SK-N-SH treated with all-trans-retinoic acid at 6 μM for 48 hours (cell line): ENCODE results near the gene STAG1.

Experiments
- ATAC-seq: fragments of 200-7000 bp; cut with Tn5 transposase; 3 replicates; pipeline ENCODE4 v1.9.1; 2020; ENCODE audit warnings: mild to moderate bottlenecking, moderate library complexity
- ARNTL ChIP-seq: fragments of 450-650 bp; formaldehyde crosslinking; IDR thresholded peaks from 2 replicates; pipeline ENCODE4 v1.5.0; 2020; ENCODE audit warnings: low read depth, mild to moderate bottlenecking, moderate library complexity, borderline replicate concordance
- BACH2 ChIP-seq: fragments of 250-450 bp; sonication (Bioruptor Pico); IDR thresholded peaks from 2 replicates; pipeline ENCODE4 v1.9.0; 2021; ENCODE audit warnings: mild to moderate bottlenecking, borderline replicate concordance
- CREB5 ChIP-seq: fragments of 250-450 bp; sonication (Bioruptor Pico); IDR thresholded peaks from 2 replicates; pipeline ENCODE4 v1.5.1; 2020; ENCODE audit warnings: low read depth, mild to moderate bottlenecking, moderate library complexity
- CSDC2 ChIP-seq: fragments of 250-450 bp; sonication (Bioruptor Pico); IDR thresholded peaks from 2 replicates; pipeline ENCODE4 v1.5.0; 2020; ENCODE audit warnings: mild to moderate bottlenecking, moderate library complexity
- ESRRG ChIP-seq: fragments of 250-450 bp; sonication (Bioruptor Pico); IDR thresholded peaks from 2 replicates; pipeline ENCODE4 v1.6.1; 2021; ENCODE audit warnings: mild to moderate bottlenecking
- GLIS3 ChIP-seq: fragments of 250-450 bp; sonication (Bioruptor Pico); IDR thresholded peaks from 2 replicates; pipeline ENCODE4 v1.5.0; 2020; ENCODE audit warnings: mild to moderate bottlenecking, moderate library complexity
- OSR1 ChIP-seq: fragments of 250-450 bp; sonication (Bioruptor Pico); IDR thresholded peaks from 2 replicates; pipeline ENCODE4 v1.8.0; 2022; ENCODE audit warnings: moderate library complexity, mild to moderate bottlenecking, inconsistent platforms
- PATZ1 ChIP-seq: fragments of 250-450 bp; sonication (Bioruptor Pico); IDR thresholded peaks from 2 replicates; pipeline ENCODE4 v1.8.0; 2020; ENCODE audit warnings: mild to moderate bottlenecking, moderate library complexity, borderline replicate concordance
- POU6F1 ChIP-seq: fragments of 250-450 bp; sonication (Bioruptor Pico); IDR thresholded peaks from 2 replicates; pipeline ENCODE4 v1.8.0; 2021; ENCODE audit warnings: low read depth, mild to moderate bottlenecking, moderate library complexity, borderline replicate concordance
- RARB ChIP-seq: fragments of 250-450 bp; sonication (Bioruptor Pico); IDR thresholded peaks from 2 replicates; pipeline ENCODE4 v1.8.0; 2021; ENCODE audit warnings: mild to moderate bottlenecking, moderate library complexity
- SNAI2 ChIP-seq: fragments of 250-450 bp; sonication (Bioruptor Pico); IDR thresholded peaks from 2 replicates; pipeline ENCODE4 v1.5.0; 2020; ENCODE audit warnings: mild to moderate bottlenecking, moderate library complexity
- TCF4 ChIP-seq: fragments of 250-450 bp; sonication (Bioruptor Pico); IDR thresholded peaks from 2 replicates; pipeline ENCODE4 v1.8.0; 2021; ENCODE audit warnings: mild to moderate bottlenecking, moderate library complexity, borderline replicate concordance
- TOX ChIP-seq: fragments of 250-450 bp; sonication (Bioruptor Pico); IDR thresholded peaks from 2 replicates; pipeline ENCODE4 v1.8.0; 2021; ENCODE audit warnings: mild to moderate bottlenecking, moderate library complexity, borderline replicate concordance
- TSHZ2 ChIP-seq: fragments of 250-450 bp; sonication (Bioruptor Pico); IDR thresholded peaks from 2 replicates; pipeline ENCODE4 v1.5.0; 2020; ENCODE audit warnings: mild to moderate bottlenecking, moderate library complexity
- ZC3H10 ChIP-seq: fragments of 250-450 bp; sonication (Bioruptor Pico); IDR thresholded peaks from 2 replicates; pipeline ENCODE4 v1.5.1; 2021; ENCODE audit warnings: mild to moderate bottlenecking, moderate library complexity
- ZFP3 ChIP-seq: fragments of 250-450 bp; sonication (Bioruptor Pico); IDR thresholded peaks from 2 replicates; pipeline ENCODE4 v1.5.0; 2020; ENCODE audit warnings: mild to moderate bottlenecking, moderate library complexity
- ZNF565 ChIP-seq: fragments of 450-650 bp; formaldehyde crosslinking; conservative IDR thresholded peaks from 2 replicates; pipeline ENCODE4 v1.5.0; 2020; ENCODE audit warnings: low read depth, mild to moderate bottlenecking, moderate library complexity
- ZNF70 ChIP-seq: fragments of 450-650 bp; formaldehyde crosslinking; IDR thresholded peaks from 2 replicates; pipeline ENCODE4 v1.5.0; 2020; ENCODE audit warnings: mild to moderate bottlenecking, moderate library complexity
- ZNF8 ChIP-seq: fragments of 450-650 bp; formaldehyde crosslinking; IDR thresholded peaks from 2 replicates; pipeline ENCODE4 v1.5.0; 2020; ENCODE audit warnings: mild to moderate bottlenecking, moderate library complexity

The STAG1 gene

GRCh38 chr3:136789976-136790375 lies 37.8 kb upstream of the STAG1 start:
- no peak for ATAC-seq
- TF ChIP-seq TOX (CRISPR knock-in tag) (no peak), OSR1 (CRISPR knock-in tag) (no peak), ARNTL (no peak), RARB (CRISPR knock-in tag) (no peak), ZFP3 (no peak)

- TF ChIP-seq RARB (CRISPR knock-in tag) = no peak
- no peak for TF ChIP-seq ESRRG (CRISPR knock-in tag)
- TF ChIP-seq OSR1 (CRISPR knock-in tag) = no peak
- no peak for TF ChIP-seq CREB5 (CRISPR knock-in tag)
- no peak for TF ChIP-seq ZNF565 (CRISPR knock-in tag)
- no peak for TF ChIP-seq GLIS3 (CRISPR knock-in tag)
- no peak for TF ChIP-seq BACH2
- no peak for TF ChIP-seq ZNF70 (CRISPR knock-in tag)
- TF ChIP-seq TSHZ2 (CRISPR knock-in tag) = no peak
- no peak for TF ChIP-seq ZC3H10 (CRISPR knock-in tag)
- no peak for TF ChIP-seq TOX (CRISPR knock-in tag)
- TF ChIP-seq POU6F1 (CRISPR knock-in tag) = no peak
- ATAC-seq = no peak
These were observed 36.0 kb upstream of the STAG1 start for GRCh38 chr3:136788154-136788553.

- TF ChIP-seq TCF4 (CRISPR knock-in tag) = no peak
- peak; percentile 57 for ATAC-seq
These were observed 35.2 kb upstream of the STAG1 start for GRCh38 chr3:136787349-136787748.

- no peak for TF ChIP-seq ZC3H10 (CRISPR knock-in tag)
- no peak for ATAC-seq
These were observed 31.6 kb upstream of the STAG1 start for GRCh38 chr3:136783708-136784191.

- no peak for TF ChIP-seq ARNTL
- TF ChIP-seq ZNF565 (CRISPR knock-in tag) = no peak
- TF ChIP-seq ZNF70 (CRISPR knock-in tag) = no peak
- no peak for TF ChIP-seq GLIS3 (CRISPR knock-in tag)
- no peak for TF ChIP-seq CSDC2 (CRISPR knock-in tag)
- no peak for TF ChIP-seq OSR1 (CRISPR knock-in tag)
- no peak for TF ChIP-seq TSHZ2 (CRISPR knock-in tag)
- TF ChIP-seq ZC3H10 (CRISPR knock-in tag) = no peak
- TF ChIP-seq PATZ1 = no peak
- TF ChIP-seq ZNF8 = no peak
- TF ChIP-seq SNAI2 (CRISPR knock-in tag) = no peak
- TF ChIP-seq CREB5 (CRISPR knock-in tag) = no peak
- TF ChIP-seq ESRRG (CRISPR knock-in tag) = no peak
- TF ChIP-seq BACH2 = no peak
- no peak for TF ChIP-seq RARB (CRISPR knock-in tag)
- no peak for ATAC-seq
These were observed 28.6 kb upstream of the STAG1 start for GRCh38 chr3:136780741-136781140.
